ENCODE data around the gene SLC8A3. TPM values are rescaled to one million over a fixed set of nuclear protein-coding genes. Genes with fewer than 3 reads are reported as not detected.

Gene SLC8A3
- total and polyA plus RNA-seq, 10 of the 15 experiments (the other 5 are each of a cell fraction or from before 2014, with no cell fraction given): 0.04 to 0.17 (median 0.13) TPM; not detected in 3

DNA sequence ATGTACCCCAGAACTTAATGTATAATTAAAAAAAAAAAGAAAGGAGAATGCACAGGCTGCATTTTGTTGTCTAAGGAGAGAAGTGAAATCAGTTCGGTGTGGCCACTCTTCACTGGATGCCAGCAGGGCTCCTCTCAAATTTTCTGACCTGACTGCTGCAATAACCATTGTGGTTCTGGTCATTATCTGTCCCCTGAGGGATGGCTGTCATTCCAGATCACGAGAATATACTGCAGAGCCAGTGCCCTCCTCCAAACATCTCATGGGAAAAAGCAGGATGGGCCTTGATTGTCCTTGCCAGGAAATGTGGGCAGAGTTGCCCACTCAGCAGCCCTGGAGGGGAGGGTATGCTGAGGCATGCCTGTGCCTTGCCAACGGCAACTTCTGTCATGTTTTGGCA, 139.1 kb downstream of the SLC8A3 start (continued):
- TF ChIP-seq, protein P1, sequence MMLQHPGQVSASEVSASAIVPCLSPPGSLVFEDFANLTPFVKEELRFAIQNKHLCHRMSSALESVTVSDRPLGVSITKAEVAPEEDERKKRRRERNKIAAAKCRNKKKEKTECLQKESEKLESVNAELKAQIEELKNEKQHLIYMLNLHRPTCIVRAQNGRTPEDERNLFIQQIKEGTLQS (IDR thresholded peaks at IDR 0.05; ENCODE audit: borderline replicate concordance, extremely low read depth, low read depth, low read length): no peak
- TF ChIP-seq, protein P2, sequence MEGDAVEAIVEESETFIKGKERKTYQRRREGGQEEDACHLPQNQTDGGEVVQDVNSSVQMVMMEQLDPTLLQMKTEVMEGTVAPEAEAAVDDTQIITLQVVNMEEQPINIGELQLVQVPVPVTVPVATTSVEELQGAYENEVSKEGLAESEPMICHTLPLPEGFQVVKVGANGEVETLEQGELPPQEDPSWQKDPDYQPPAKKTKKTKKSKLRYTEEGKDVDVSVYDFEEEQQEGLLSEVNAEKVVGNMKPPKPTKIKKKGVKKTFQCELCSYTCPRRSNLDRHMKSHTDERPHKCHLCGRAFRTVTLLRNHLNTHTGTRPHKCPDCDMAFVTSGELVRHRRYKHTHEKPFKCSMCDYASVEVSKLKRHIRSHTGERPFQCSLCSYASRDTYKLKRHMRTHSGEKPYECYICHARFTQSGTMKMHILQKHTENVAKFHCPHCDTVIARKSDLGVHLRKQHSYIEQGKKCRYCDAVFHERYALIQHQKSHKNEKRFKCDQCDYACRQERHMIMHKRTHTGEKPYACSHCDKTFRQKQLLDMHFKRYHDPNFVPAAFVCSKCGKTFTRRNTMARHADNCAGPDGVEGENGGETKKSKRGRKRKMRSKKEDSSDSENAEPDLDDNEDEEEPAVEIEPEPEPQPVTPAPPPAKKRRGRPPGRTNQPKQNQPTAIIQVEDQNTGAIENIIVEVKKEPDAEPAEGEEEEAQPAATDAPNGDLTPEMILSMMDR (IDR thresholded peaks at IDR 0.05 in 2 of 3, conservative IDR thresholded peaks at IDR 0.05 in 1 of 3; ENCODE audit: control insufficient read depth in 2 of 3, extremely low read depth in 1 of 3, insufficient read depth in 1 of 3, low read depth in 3 of 3, low read length in 3 of 3): no peak
- TF ChIP-seq MXI1 (IDR thresholded peaks at IDR 0.05; ENCODE audit: low read depth, low read length) (no peak), JUNB (IDR thresholded peaks at IDR 0.05) (no peak)

DNA sequence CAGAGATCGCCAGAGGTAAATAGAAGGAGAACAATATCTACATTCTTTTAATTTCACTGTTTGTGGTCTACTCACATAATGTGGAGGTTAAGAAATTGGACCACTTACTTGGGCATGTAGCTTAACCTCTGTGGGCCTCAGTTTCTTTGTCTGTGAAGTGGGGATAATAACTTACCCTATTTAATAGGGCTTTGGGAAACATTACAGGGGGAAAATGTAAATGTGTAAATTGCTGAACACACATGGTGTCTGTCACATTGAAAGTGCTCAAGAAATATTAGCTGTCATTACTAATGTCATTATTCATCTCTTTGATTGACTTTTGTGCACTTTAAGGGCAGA, 140.5 kb downstream of the SLC8A3 start:
- Histone ChIP-seq H3K9me3 (replicated peaks; ENCODE audit: control insufficient read depth, insufficient read depth, low read length) (no peaks in the 10 kb centered on the region), H3K36me3 (ENCODE audit: control insufficient read depth in 2 of 2, insufficient read depth in 2 of 2, low read length in 1 of 2) (no peaks in the 10 kb centered on the region), H3K27ac (ENCODE audit: control insufficient read depth, insufficient read depth) (no peak overlapping the region), H3K27me3 (replicated peaks in 1 of 2; ENCODE audit: control insufficient read depth in 2 of 2, insufficient read depth in 2 of 2, low read length in 1 of 2) (no peaks in the 10 kb centered on the region), H3K4me1 (ENCODE audit: control insufficient read depth, insufficient read depth, low read length) (no peaks in the 10 kb centered on the region), H3K79me2 (ENCODE audit: control insufficient read depth, insufficient read depth, low read length) (no peaks in the 10 kb centered on the region), H3K4me3 (no peak overlapping the region), H4K20me1 (ENCODE audit: control insufficient read depth, insufficient read depth) (no peaks in the 10 kb centered on the region), H3K9ac (ENCODE audit: control insufficient read depth, insufficient read depth, low read length) (no peak overlapping the region), H3K4me2 (ENCODE audit: control insufficient read depth, insufficient read depth) (no peak overlapping the region), H2AFZ (ENCODE audit: control insufficient read depth, low read depth, low read length) (no peak overlapping the region)
- BruUV-seq (replicated peaks): no TSS peak
- FAIRE-seq (no peak), DNase-seq (ENCODE audit: low read depth, low spot score) (no peak), ATAC-seq (no peak)
- intact Hi-C loops (cut with micrococcal nuclease; ENCODE audit: unreplicated experiment) (loop anchor here (10.0 kb wide), 1 partner anchor 767 kb away; no protein-coding TSS in a partner anchor), in situ Hi-C loops (cut with MboI) (no loop called here)
- POLR2A ChIA-PET: no interaction called here
- CTCF ChIA-PET: no interaction called here
- WGBS (ENCODE audit: insufficient coverage, insufficient replicate concordance, low lambda C conversion rate, missing lambda C conversion rate): 47% methylated on average over 1 of the region's 1 CpG
- RAD21 ChIA-PET (ENCODE audit: unreplicated experiment): no interaction called here
- SMC1A ChIA-PET (ENCODE audit: uncharacterized antibody, unreplicated experiment): interaction anchor here (0.5 kb wide), 1 partner anchor 102 kb away, joined by 3 read pairs; no protein-coding TSS in a partner anchor
- TF ChIP-seq EZH2 (IDR thresholded peaks at IDR 0.05; ENCODE audit: borderline replicate concordance, control insufficient read depth, low read depth, low read length) (no peak), SIX5 (IDR thresholded peaks at IDR 0.05; ENCODE audit: low read depth, low read length, severe bottlenecking) (no peak), MYB (IDR thresholded peaks at IDR 0.05; ENCODE audit: borderline replicate concordance, low read depth, low read length) (no peak), GABPA (IDR thresholded peaks at IDR 0.05; ENCODE audit: low read depth) (no peak), SUPT20H (IDR thresholded peaks at IDR 0.05; ENCODE audit: borderline replicate concordance, control insufficient read depth, low read depth, low read length) (no peak)
- TF ChIP-seq, protein P3, sequence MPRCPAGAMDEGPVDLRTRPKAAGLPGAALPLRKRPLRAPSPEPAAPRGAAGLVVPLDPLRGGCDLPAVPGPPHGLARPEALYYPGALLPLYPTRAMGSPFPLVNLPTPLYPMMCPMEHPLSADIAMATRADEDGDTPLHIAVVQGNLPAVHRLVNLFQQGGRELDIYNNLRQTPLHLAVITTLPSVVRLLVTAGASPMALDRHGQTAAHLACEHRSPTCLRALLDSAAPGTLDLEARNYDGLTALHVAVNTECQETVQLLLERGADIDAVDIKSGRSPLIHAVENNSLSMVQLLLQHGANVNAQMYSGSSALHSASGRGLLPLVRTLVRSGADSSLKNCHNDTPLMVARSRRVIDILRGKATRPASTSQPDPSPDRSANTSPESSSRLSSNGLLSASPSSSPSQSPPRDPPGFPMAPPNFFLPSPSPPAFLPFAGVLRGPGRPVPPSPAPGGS (IDR thresholded peaks at IDR 0.05; ENCODE audit: borderline replicate concordance, insufficient read depth, low read depth, low read length, poor library complexity, severe bottlenecking): no peak
- TF ChIP-seq, protein P4, sequence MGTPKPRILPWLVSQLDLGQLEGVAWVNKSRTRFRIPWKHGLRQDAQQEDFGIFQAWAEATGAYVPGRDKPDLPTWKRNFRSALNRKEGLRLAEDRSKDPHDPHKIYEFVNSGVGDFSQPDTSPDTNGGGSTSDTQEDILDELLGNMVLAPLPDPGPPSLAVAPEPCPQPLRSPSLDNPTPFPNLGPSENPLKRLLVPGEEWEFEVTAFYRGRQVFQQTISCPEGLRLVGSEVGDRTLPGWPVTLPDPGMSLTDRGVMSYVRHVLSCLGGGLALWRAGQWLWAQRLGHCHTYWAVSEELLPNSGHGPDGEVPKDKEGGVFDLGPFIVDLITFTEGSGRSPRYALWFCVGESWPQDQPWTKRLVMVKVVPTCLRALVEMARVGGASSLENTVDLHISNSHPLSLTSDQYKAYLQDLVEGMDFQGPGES (IDR thresholded peaks at IDR 0.05): no peak
- TF ChIP-seq, protein P5, sequence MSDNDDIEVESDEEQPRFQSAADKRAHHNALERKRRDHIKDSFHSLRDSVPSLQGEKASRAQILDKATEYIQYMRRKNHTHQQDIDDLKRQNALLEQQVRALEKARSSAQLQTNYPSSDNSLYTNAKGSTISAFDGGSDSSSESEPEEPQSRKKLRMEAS (IDR thresholded peaks at IDR 0.05; ENCODE audit: low read depth, low read length): no peak
